Measurements from ENCODE around the gene KDSR. TPM values are rescaled to one million over a fixed set of nuclear protein-coding genes. Genes with fewer than 3 reads are reported as not detected.

The KDSR gene
- total and polyA plus RNA-seq, 8 donors: 6.4 to 199 (median 11.6) TPM

- 88 to 92% (median 90%) methylated on average over 7 of the region's 7 CpGs for WGBS, 5 donors
- Histone ChIP-seq H3K27ac (no peak overlapping the region), H3K36me3 (peaks cover 50 to 99% (median 97%) of the 10 kb centered on the region in 4 donors), H3K4me1 (no peaks in the 10 kb centered on the region), H3K27me3 (no peaks in the 10 kb centered on the region), H3K9me3 (no peaks in the 10 kb centered on the region), H3K4me3 (no peak overlapping the region)
- intact Hi-C loops (cut with DNase I; ENCODE audit: low total_unique reads): no loop called here
- no peak for DNase-seq
- TF ChIP-seq CTCF (IDR thresholded peaks at IDR 0.05): no peak
- no peak for TF ChIP-seq POLR2AphosphoS5 (IDR thresholded peaks at IDR 0.05)
- TF ChIP-seq EP300 (IDR thresholded peaks at IDR 0.05): no peak
- TF ChIP-seq POLR2A (IDR thresholded peaks at IDR 0.05): no peak
Measured at GRCh38 chr18:63356272-63356896, 10.6 kb downstream of the KDSR start.

- Histone ChIP-seq H3K9me3 (no peaks in the 10 kb centered on the region), H3K36me3 (peaks cover 70 to 100% (median 100%) of the 10 kb centered on the region in 4 donors), H3K27ac (no peak overlapping the region), H3K4me3 (no peak overlapping the region), H3K4me1 (peaks cover 0 to 15% (median 7%) of the 10 kb centered on the region in 4 donors), H3K27me3 (no peaks in the 10 kb centered on the region)
- intact Hi-C loops (cut with DNase I; ENCODE audit: low total_unique reads): no loop called here
- DNase-seq: no peak
- 48 to 50% (median 49%) methylated on average over 2 of the region's 2 CpGs for WGBS, 5 donors
- no peak for TF ChIP-seq EP300 (IDR thresholded peaks at IDR 0.05)
- no peak for TF ChIP-seq CTCF (IDR thresholded peaks at IDR 0.05)
- TF ChIP-seq POLR2AphosphoS5 (IDR thresholded peaks at IDR 0.05): no peak
- TF ChIP-seq POLR2A (IDR thresholded peaks at IDR 0.05): no peak
Measured at GRCh38 chr18:63350230-63350629, 16.8 kb downstream of the KDSR start.

- peaks cover 0 to 22% (median 13%) of the 10 kb centered on the region in 4 donors for H3K4me1 ChIP-seq
- no peaks in the 10 kb centered on the region for H3K27me3 ChIP-seq
- H3K9me3 ChIP-seq: no peaks in the 10 kb centered on the region
- no peak overlapping the region for H3K27ac ChIP-seq
- 93 to 96% (median 94%) methylated on average over 7 of the region's 7 CpGs for WGBS, 5 donors
- DNase-seq: no peak
- TF ChIP-seq POLR2A (IDR thresholded peaks at IDR 0.05) (no peak), EP300 (IDR thresholded peaks at IDR 0.05) (no peak), CTCF (IDR thresholded peaks at IDR 0.05) (no peak), POLR2AphosphoS5 (IDR thresholded peaks at IDR 0.05) (no peak)
- no peak overlapping the region for H3K4me3 ChIP-seq
- intact Hi-C loops (cut with DNase I; ENCODE audit: low total_unique reads): no loop called here
- peaks cover 67 to 100% (median 100%) of the 10 kb centered on the region in 4 donors for H3K36me3 ChIP-seq
Measured at GRCh38 chr18:63348508-63349136, 18.4 kb downstream of the KDSR start.

DNA sequence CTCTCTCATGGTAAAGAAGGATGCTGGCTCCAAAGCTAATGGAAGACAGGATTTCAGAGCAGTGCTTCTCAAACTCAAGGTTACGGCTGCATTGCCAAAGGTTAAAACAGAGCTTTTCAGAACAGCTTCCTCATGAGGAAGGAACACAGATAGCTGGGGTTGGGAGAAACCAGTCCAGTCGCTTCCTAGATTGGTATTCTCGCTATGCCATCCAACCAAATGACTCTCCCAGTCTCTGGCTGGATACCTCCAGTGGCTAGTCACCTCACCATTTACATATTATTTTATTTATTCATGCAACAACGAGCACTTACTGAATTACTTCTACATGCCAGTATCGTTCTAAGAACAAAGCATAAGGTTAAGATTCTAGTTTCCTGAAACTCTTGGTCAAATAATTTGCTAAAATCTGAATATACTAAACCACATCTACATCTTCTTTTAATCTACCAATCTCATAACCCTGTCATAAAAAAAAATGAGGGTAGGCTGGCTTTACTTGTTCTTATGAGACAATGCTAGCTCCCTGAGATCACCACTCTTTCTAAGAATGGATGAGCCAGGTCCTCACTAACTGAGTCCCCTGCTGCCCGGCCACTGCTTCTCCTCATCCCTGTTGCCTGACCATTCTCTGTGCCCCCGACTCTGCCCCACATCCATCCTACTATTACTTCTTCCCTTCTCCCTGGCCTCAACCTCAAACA, 20.4 kb downstream of the KDSR start:
- Histone ChIP-seq H3K9me3 (no peaks in the 10 kb centered on the region), H3K27ac (no peak overlapping the region), H3K27me3 (no peaks in the 10 kb centered on the region), H3K4me3 (no peak overlapping the region), H3K36me3 (peaks cover 59 to 100% (median 100%) of the 10 kb centered on the region in 4 donors), H3K4me1 (peaks cover 0 to 22% (median 13%) of the 10 kb centered on the region in 4 donors)
- 84 to 95% (median 91%) methylated on average over 7 of the region's 7 CpGs for WGBS, 5 donors
- TF ChIP-seq CTCF (IDR thresholded peaks at IDR 0.05) (no peak), POLR2A (IDR thresholded peaks at IDR 0.05) (no peak)
- intact Hi-C loops (cut with DNase I; ENCODE audit: low total_unique reads): no loop called here
- DNase-seq: no peak

Measured in stomach (tissue), 9 donors.